Endothelial cell (in vitro differentiated cells): Measurements from ENCODE around the gene CYRIA. TPM values are rescaled to one million over a fixed set of nuclear protein-coding genes. Genes with fewer than 3 reads are reported as not detected.
A peak's percentile ranks its signal among the peaks of the same experiment; 100 is the strongest.

Source experiments
- DNase-seq: peaks from one replicate; pipeline ENCODE4 v3.0.0; 2021; ENCODE audit warnings: low spot score
- H3K27ac Mint-ChIP-seq: one replicate; pipeline ENCODE4 v1.8.0; 2021; ENCODE audit warnings: mixed read lengths, inconsistent platforms; ENCODE audit not compliant: unreplicated experiment
- H3K27me3 Mint-ChIP-seq: one replicate; pipeline ENCODE4 v1.8.0; 2021; ENCODE audit warnings: mild to moderate bottlenecking, moderate library complexity, mixed read lengths, inconsistent platforms; ENCODE audit not compliant: unreplicated experiment
- H3K36me3 Mint-ChIP-seq: one replicate; pipeline ENCODE4 v1.8.0; 2021; ENCODE audit warnings: mild to moderate bottlenecking, low read depth, mixed read lengths, inconsistent platforms; ENCODE audit not compliant: unreplicated experiment
- H3K4me1 Mint-ChIP-seq: one replicate; pipeline ENCODE4 v1.8.0; 2021; ENCODE audit warnings: mild to moderate bottlenecking, mixed read lengths, inconsistent platforms; ENCODE audit not compliant: unreplicated experiment
- H3K4me3 Mint-ChIP-seq: one replicate; pipeline ENCODE4 v1.8.0; 2021; ENCODE audit warnings: mild to moderate bottlenecking, mixed read lengths, inconsistent platforms; ENCODE audit not compliant: unreplicated experiment
- H3K9me3 Mint-ChIP-seq: one replicate; pipeline ENCODE4 v1.8.0; 2021; ENCODE audit warnings: mixed read lengths, inconsistent platforms; ENCODE audit not compliant: unreplicated experiment
- total RNA-seq: library from RNA; stranded (reverse); fragmentation: NEBNext Ultra II Directional; extraction: Animal tissue kit (Norgen Biotek cat#: 25700); gene quantifications from one replicate; pipeline ENCODE4 v1.2.1, GENCODE V29; 2021; ENCODE audit not compliant: unreplicated experiment
- TF ChIP-seq, protein P1 (sequence below): fragments of 200-600 bp; sonication (generic); IDR thresholded peaks from one replicate; pipeline ENCODE4 v1.5.0; 2021; ENCODE audit warnings: antibody characterized with exemption; ENCODE audit not compliant: unreplicated experiment

CYRIA gene
- total RNA-seq, 1 donor from 2014 or later: 32.4 TPM

DNA sequence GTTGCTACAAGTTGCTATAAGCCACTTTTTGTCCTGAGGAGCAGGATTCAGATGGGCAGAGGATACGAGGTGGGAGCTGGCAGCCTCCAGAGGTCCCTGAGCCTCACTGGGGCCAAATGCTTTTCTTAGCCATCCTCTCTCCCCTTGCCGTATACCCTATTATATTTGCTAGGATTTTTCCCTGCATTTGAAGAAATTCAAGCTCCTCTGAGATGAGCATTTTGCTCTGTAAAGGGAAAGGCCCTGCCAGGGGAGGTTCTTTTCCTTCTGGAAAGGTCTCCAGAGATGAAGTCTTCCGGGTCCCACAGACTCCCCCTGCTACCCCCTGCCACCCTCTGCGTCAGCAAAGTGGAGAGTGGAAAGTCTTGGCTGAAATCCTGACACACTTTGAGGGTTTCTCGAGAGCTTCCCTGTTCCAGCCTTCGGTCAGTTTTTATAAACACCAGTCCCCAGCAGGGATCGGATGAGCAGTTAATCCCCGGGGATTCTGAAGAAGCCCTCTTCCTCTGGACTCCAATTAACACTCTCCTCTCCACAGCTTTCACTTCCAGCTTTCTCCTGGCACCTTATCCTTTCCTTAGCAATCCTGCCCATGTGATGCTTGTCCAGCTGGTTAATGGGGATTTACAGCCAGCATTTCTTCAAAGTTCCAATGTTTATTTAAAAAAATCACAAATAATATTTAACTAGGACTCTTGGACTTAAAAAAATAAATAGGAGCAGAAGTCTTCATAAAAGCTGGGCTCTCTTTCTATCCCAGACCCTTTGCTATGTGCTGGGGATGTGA lies 13.1 kb downstream of the CYRIA start:
- TF ChIP-seq, protein P1, sequence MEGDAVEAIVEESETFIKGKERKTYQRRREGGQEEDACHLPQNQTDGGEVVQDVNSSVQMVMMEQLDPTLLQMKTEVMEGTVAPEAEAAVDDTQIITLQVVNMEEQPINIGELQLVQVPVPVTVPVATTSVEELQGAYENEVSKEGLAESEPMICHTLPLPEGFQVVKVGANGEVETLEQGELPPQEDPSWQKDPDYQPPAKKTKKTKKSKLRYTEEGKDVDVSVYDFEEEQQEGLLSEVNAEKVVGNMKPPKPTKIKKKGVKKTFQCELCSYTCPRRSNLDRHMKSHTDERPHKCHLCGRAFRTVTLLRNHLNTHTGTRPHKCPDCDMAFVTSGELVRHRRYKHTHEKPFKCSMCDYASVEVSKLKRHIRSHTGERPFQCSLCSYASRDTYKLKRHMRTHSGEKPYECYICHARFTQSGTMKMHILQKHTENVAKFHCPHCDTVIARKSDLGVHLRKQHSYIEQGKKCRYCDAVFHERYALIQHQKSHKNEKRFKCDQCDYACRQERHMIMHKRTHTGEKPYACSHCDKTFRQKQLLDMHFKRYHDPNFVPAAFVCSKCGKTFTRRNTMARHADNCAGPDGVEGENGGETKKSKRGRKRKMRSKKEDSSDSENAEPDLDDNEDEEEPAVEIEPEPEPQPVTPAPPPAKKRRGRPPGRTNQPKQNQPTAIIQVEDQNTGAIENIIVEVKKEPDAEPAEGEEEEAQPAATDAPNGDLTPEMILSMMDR: no peak
- peaks cover 3% of the 10 kb centered on the region for H3K27me3 Mint-ChIP-seq
- H3K4me3 Mint-ChIP-seq: no peak overlapping the region
- no peak overlapping the region for H3K27ac Mint-ChIP-seq
- H3K9me3 Mint-ChIP-seq: no peaks in the 10 kb centered on the region
- DNase-seq: no peak
- H3K36me3 Mint-ChIP-seq: no peaks in the 10 kb centered on the region
- H3K4me1 Mint-ChIP-seq: peaks cover 52% of the 10 kb centered on the region

DNA sequence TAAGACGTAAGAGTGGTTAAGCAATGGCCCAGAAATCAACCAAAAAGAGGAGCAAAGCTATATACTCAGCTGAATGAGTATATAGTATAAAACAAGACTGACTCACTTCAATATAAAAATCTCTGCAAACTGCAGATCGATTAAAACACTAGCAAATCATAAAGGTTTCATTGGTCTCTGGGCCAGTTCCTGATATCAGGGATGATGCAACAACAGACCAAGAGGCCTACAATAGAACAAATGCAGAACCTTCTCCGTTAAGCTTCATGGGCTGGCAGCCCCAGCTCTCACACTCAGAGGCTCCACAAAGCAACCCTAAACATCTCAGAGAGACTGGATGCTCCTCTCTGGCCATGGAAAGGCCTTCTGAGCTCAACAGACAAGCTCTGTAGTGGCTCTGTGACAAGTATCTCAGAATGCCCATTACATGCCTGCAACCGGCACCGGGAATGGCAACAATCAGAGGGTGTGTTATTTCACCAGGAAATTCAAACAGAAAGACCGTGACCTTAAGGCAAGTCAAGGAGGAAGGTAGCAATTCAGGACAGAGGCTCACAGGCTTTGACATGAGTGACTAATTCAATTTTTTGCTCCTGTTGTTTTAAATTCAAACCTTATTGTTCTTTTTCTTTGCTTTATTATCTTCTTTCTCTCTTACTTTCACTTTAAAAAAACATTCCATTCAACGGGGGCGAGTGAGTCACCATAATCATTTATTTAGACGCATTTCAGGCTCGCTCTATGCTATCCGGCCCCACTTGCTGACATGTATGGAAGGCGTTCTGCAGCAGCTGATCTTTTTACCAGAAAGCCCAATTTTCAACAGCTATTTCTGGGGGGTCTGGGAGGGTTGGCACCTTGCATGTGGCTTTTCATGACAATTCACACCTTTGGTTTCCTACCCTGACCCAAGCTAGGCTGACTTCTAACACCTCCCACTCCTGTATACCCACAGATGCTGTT lies 15.1 kb downstream of the CYRIA start:
- Mint-ChIP-seq H3K4me3 (no peak overlapping the region), H3K36me3 (no peaks in the 10 kb centered on the region), H3K9me3 (no peaks in the 10 kb centered on the region), H3K27ac (no peak overlapping the region), H3K27me3 (peaks cover 3% of the 10 kb centered on the region), H3K4me1 (peaks cover 41% of the 10 kb centered on the region)
- TF ChIP-seq, protein P1: no peak
- DNase-seq: no peak

DNA sequence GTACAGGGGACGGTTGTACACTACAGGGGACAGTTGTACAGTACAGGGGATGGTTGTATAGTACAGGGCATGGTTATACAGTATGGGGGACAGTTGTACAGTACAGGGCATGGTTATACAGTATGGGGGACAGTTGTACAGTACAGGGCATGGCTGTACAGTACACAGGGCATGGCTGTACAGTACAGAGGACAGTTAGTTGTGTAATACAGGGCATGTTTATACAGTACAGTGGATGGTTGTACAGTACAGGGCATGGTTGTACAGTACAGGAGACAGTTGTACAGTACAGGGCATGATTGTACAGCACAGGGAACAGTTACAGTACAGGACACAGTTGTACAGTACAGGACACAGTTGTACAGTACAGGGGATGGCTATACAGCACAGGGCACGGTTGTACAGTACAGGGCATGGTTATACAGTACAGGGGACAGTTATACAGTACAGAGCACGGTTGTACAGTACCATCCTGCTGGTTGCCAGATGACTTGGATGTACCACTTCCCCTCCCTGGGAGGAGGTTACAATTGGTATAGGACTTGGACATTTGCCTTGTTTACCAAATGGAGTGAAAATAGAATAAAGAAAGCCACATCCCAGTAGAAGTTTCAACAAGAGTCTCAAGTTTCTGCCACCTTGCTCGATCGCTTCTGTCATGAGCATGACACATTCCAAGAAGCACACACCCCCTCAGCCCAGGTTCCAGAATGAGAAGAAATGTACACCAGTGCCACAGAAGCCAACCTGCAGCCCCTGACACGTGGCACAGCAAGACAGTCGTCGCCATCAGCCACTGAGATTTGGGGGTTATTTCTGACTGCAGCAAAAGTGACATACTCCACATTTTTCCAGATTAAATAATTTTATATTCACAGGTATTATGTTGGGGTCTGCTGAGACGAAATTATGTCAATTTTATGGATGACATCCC lies 16.0 kb downstream of the CYRIA start:
- H3K4me1 Mint-ChIP-seq: peaks cover 41% of the 10 kb centered on the region
- DNase-seq: no peak
- no peak overlapping the region for H3K27ac Mint-ChIP-seq
- peaks cover 3% of the 10 kb centered on the region for H3K27me3 Mint-ChIP-seq
- H3K36me3 Mint-ChIP-seq: no peaks in the 10 kb centered on the region
- H3K4me3 Mint-ChIP-seq: peak overlapping the region; percentile 70
- no peaks in the 10 kb centered on the region for H3K9me3 Mint-ChIP-seq
- TF ChIP-seq, protein P1: no peak

DNA sequence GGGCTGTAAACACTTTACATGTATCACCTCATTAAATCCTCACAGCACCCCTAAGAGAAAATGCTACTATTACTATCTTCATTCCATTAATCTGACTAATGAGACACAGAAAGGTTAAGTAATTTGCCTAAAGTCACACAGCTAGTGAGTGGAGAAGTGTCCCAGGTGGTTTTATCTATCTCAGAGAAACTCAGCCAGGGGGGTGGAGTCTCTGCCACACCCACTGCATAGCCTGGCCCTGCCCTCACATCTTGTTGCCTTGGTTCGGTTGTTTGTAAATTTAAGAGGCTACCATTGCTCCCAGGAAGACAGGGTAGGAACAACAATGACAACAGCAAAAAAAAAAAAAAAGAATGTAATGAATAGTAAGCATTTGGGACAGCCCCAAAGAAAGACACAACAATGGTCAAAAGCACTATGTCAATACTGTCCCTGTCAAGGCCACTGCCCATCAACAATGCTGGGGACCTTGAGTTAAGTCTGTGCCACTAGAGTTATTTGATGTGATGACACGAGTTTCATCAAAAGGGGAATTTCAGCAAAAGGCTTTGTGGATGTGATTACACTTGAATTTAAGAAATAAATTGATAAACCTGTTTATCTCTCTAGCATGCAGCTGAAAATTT lies 17.5 kb downstream of the CYRIA start:
- Mint-ChIP-seq H3K36me3 (no peaks in the 10 kb centered on the region), H3K4me1 (peaks cover 30% of the 10 kb centered on the region), H3K27ac (no peak overlapping the region), H3K9me3 (no peaks in the 10 kb centered on the region), H3K4me3 (no peak overlapping the region), H3K27me3 (peaks cover 3% of the 10 kb centered on the region)
- DNase-seq: no peak
- TF ChIP-seq, protein P1: no peak
